PC-3 (cell line): Measurements from ENCODE around the gene POLR2F. TPM values are rescaled to one million over a fixed set of nuclear protein-coding genes. Genes with fewer than 3 reads are reported as not detected.

ENCODE experiments used
- ATAC-seq: fragments of 200-7000 bp; cut with Tn5 transposase; 2 replicates; pipeline ENCODE4 v1.9.1; 2020; ENCODE audit warnings: mild to moderate bottlenecking, moderate library complexity
- BruUV-seq: library from RNA; stranded (reverse); fragments of 400-500 nt; replicated peaks from 2 replicates; lab custom pipeline; 2021; lab: Mats Ljungman, UMichigan
- CTCF ChIA-PET: fragments of 300-600 bp; sonication (Branson Sonifier 250); formaldehyde crosslinking; loops from one replicate; lab custom pipeline; 2022; ENCODE audit warnings: antibody characterized with exemption; lab: Charles Lee
- POLR2A ChIA-PET: fragments of 300-600 bp; sonication (Branson Sonifier 250); formaldehyde crosslinking; loops from one replicate; lab custom pipeline; 2022; ENCODE audit warnings: antibody characterized with exemption; ENCODE audit not compliant: unreplicated experiment; lab: Charles Lee
- DNase-seq: peaks from one replicate; pipeline ENCODE4 v3.0.0-alpha.2; 2015
- H2AFZ ChIP-seq: fragments of 300-600 bp; sonication (generic); 2 replicates; pipeline ENCODE4 v1.6.0; 2016; ENCODE audit warnings: antibody characterized with exemption, low read length
- H3F3A ChIP-seq: fragments of 300-600 bp; sonication (generic); one replicate; pipeline ENCODE4 v1.6.0; 2017; ENCODE audit warnings: antibody characterized with exemption, low read length, control low read depth, mild to moderate bottlenecking; ENCODE audit not compliant: unreplicated experiment
- H3K27ac ChIP-seq: fragments of 300-600 bp; sonication (generic); 2 replicates; pipeline ENCODE4 v1.5.1; 2016; ENCODE audit warnings: mild to moderate bottlenecking, low read length
- H3K27me3 ChIP-seq: fragments of 300-600 bp; sonication (generic); 2 replicates; pipeline ENCODE4 v1.6.1; 2016; ENCODE audit warnings: low read length, mixed read lengths
- H3K36me3 ChIP-seq: fragments of 300-600 bp; sonication (generic); 2 replicates; pipeline ENCODE4 v1.6.1; 2016; ENCODE audit warnings: low read depth, mixed run types, low read length, mixed read lengths
- H3K4me1 ChIP-seq: fragments of 300-600 bp; sonication (generic); 2 replicates; pipeline ENCODE4 v1.5.1; 2016; ENCODE audit warnings: low read length; ENCODE audit not compliant: insufficient read depth
- H3K4me2 ChIP-seq: fragments of 300-600 bp; sonication (generic); 2 replicates; pipeline ENCODE4 v1.6.0; 2016; ENCODE audit warnings: low read length
- H3K4me3 ChIP-seq: fragments of 300-600 bp; sonication (generic); 2 replicates; pipeline ENCODE4 v1.5.1; 2016; ENCODE audit warnings: mild to moderate bottlenecking, low read length, mixed read lengths
- H3K79me2 ChIP-seq: fragments of 300-600 bp; sonication (generic); 2 replicates; pipeline ENCODE4 v1.6.1; 2017; ENCODE audit warnings: low read length, mixed read lengths
- H3K9ac ChIP-seq: fragments of 300-600 bp; sonication (generic); 2 replicates; pipeline ENCODE4 v1.6.0; 2016; ENCODE audit warnings: mild to moderate bottlenecking, low read length
- H3K9me2 ChIP-seq: fragments of 300-600 bp; sonication (generic); replicated peaks from 2 replicates; pipeline ENCODE4 v1.6.1; 2016; ENCODE audit warnings: mixed run types, low read length, mixed read lengths
- H3K9me3 ChIP-seq: fragments of 300-600 bp; sonication (generic); 2 replicates; pipeline ENCODE4 v1.6.1; 2016; ENCODE audit warnings: low read length, mixed read lengths
- H4K20me1 ChIP-seq: fragments of 300-600 bp; sonication (generic); 2 replicates; pipeline ENCODE4 v1.6.1; 2016; ENCODE audit warnings: low read length, mixed read lengths
- EZH2 ChIP-seq: fragments of 300-600 bp; sonication (generic); IDR thresholded peaks from one replicate; pipeline ENCODE4 v1.6.1; 2017; ENCODE audit warnings: antibody characterized with exemption, mild to moderate bottlenecking, low read length; ENCODE audit not compliant: unreplicated experiment
- EZH2phosphoT487 ChIP-seq: fragments of 300-600 bp; sonication (generic); IDR thresholded peaks from 2 replicates; pipeline ENCODE4 v1.6.1; 2018; ENCODE audit warnings: mild to moderate bottlenecking, antibody characterized with exemption, low read length, borderline replicate concordance
- intact Hi-C: fragments of 100-400 bp; cut with micrococcal nuclease; formaldehyde crosslinking; loops from 2 replicates; pipeline ENCODE4 v1.9.0; 2023
- total RNA-seq: library from RNA; depleted of rRNA; stranded (reverse); fragments of >200 nt; gene quantifications from 2 replicates; pipeline ENCODE4 v1.2.3, GENCODE V29; 2014
- TF ChIP-seq, protein P1 (sequence below): fragments of 300-600 bp; sonication (generic); conservative IDR thresholded peaks from 2 replicates; pipeline ENCODE4 v1.5.1; 2017; ENCODE audit warnings: antibody characterized with exemption, low read depth, mild to moderate bottlenecking, low read length

The POLR2F gene
- total RNA-seq, 1 experiment from 2014 or later = 177 TPM

DNA sequence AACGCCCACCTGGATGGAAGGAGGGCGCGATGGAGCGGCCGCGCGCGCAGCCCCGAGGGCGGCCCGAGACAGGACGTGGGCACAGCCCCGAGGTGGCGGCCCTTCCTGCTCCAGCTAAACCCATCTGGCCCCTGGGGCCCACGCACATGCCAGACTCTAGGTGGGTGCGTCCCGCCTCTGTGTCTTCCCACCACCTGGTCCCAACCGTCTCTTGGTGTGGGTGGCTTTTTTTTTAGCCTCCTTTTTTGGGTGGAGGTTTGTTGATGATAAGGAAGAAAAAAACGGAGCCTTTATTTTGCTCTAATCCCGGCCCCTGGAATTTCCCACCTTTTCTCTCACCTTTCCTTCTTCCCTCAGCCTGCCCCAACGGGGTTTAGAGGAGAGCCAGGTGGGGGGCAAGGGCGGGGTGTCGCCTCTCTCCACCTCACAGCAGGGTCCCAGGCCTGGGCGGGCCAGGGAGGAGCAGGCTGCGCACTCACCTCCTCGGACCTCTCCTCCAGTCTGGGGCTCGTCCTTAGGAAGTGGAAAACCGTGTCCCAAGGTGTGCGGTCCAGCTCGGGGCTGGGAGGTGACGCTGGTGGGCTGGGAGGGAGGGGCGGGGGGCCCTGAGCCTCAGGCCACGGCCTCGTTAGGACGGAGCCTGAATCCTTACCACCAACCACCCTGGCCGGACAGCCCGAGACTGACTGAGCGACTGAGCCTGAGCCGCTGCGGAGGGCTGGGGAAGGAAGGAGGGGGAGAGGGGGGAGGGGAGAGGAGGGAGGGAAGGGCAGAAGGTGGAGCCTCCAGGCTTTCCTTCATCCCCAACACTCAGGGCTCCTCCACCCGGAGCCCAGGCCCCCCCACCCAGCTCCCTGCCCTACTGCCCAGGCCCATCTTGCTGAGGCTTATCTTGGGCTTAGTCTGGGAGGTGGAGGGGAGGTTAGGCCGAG lies 30.6 kb downstream of the POLR2F start, which contains the start of gene SOX10:
Gene SOX10 (minus strand): TSS at position 696 of the 932 bp plus-strand sequence. CDS start 771 bp downstream, outside the sequence.
- CTCF ChIA-PET = no interaction called here
- no TSS peak for BruUV-seq

DNA sequence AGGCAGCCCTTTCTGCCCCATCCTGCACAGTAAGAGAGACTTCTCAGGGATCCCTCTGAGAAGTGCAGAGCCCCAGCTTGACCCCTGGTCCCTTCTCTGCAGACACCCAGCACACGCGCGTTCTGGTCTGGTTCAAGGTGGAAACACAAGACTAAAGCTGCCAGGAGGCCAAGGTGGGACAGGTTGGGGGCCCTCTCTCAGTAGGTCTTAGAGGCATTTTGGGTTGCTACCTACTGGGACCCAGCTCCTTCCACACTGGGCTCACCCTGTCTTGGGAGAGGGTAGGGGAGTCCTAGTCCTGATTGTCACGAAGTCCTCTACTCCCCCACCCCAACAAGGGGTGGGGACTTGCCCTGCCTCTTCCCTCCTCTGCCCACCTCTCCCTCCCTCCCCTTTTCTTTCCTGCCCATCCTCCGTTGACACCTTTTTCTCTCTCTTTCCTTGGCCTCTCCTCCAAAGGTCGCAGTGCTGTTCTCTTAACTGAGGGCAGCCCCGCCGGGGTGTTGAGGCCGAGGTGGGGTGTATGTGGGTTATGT lies 31.6 kb downstream of the POLR2F start:
- no peaks in the 10 kb centered on the region for H3F3A ChIP-seq
- H3K36me3 ChIP-seq = no peaks in the 10 kb centered on the region
- H3K4me1 ChIP-seq = no peaks in the 10 kb centered on the region
- no peak overlapping the region for H2AFZ ChIP-seq
- no TSS peak for BruUV-seq
- H3K4me2 ChIP-seq = no peak overlapping the region
- no peak for TF ChIP-seq EZH2phosphoT487
- TF ChIP-seq EZH2 = no peak
- TF ChIP-seq, protein P1, sequence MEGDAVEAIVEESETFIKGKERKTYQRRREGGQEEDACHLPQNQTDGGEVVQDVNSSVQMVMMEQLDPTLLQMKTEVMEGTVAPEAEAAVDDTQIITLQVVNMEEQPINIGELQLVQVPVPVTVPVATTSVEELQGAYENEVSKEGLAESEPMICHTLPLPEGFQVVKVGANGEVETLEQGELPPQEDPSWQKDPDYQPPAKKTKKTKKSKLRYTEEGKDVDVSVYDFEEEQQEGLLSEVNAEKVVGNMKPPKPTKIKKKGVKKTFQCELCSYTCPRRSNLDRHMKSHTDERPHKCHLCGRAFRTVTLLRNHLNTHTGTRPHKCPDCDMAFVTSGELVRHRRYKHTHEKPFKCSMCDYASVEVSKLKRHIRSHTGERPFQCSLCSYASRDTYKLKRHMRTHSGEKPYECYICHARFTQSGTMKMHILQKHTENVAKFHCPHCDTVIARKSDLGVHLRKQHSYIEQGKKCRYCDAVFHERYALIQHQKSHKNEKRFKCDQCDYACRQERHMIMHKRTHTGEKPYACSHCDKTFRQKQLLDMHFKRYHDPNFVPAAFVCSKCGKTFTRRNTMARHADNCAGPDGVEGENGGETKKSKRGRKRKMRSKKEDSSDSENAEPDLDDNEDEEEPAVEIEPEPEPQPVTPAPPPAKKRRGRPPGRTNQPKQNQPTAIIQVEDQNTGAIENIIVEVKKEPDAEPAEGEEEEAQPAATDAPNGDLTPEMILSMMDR = no peak
- no peak for DNase-seq
- no peaks in the 10 kb centered on the region for H3K27me3 ChIP-seq
- no peaks in the 10 kb centered on the region for H3K79me2 ChIP-seq
- intact Hi-C loops = no loop called here
- no peak overlapping the region for H3K9ac ChIP-seq
- no peaks in the 10 kb centered on the region for H4K20me1 ChIP-seq
- H3K4me3 ChIP-seq = no peak overlapping the region
- H3K9me3 ChIP-seq = no peaks in the 10 kb centered on the region
- POLR2A ChIA-PET = no interaction called here
- no peak overlapping the region for H3K27ac ChIP-seq
- CTCF ChIA-PET = no interaction called here
- H3K9me2 ChIP-seq = no peaks in the 10 kb centered on the region
- no peak for ATAC-seq

More for the DNA sequence above, 30.6 kb downstream of the POLR2F start, which contains the start of gene SOX10:
- Histone ChIP-seq H3K79me2 (no peaks in the 10 kb centered on the region), H3K4me3 (no peak within 1 kb of the TSS), H3K27ac (no peak within 1 kb of the TSS), H4K20me1 (no peaks in the 10 kb centered on the region), H3K9ac (no peak within 1 kb of the TSS), H3K4me2 (no peak within 1 kb of the TSS), H2AFZ (no peak within 1 kb of the TSS), H3K27me3 (no peaks in the 10 kb centered on the region), H3K36me3 (no peaks in the 10 kb centered on the region), H3K4me1 (no peaks in the 10 kb centered on the region), H3F3A (no peaks in the 10 kb centered on the region), H3K9me2 (no peaks in the 10 kb centered on the region), H3K9me3 (no peaks in the 10 kb centered on the region)
- POLR2A ChIA-PET = no interaction called here
- no peak for DNase-seq
- TF ChIP-seq EZH2phosphoT487 (no peak), EZH2 (no peak)
- TF ChIP-seq, protein P1 = no peak
- intact Hi-C loops = no loop called here
- ATAC-seq = no peak
